ENCODE measurements around the gene PITPNM3.

PITPNM3 gene

GRCh38 chr17:6551356-6551755 lies 5.0 kb downstream of the PITPNM3 start:
- DNase-seq: no peak

- DNase-seq: no peak
These were observed 6.8 kb downstream of the PITPNM3 start for GRCh38 chr17:6549384-6550036.

- peak in 1 of 2 donors; percentile 7 for DNase-seq
These were observed 7.6 kb downstream of the PITPNM3 start for GRCh38 chr17:6548578-6549330.

GRCh38 chr17:6548034-6548433 lies 8.3 kb downstream of the PITPNM3 start:
- no peak for DNase-seq

DNA sequence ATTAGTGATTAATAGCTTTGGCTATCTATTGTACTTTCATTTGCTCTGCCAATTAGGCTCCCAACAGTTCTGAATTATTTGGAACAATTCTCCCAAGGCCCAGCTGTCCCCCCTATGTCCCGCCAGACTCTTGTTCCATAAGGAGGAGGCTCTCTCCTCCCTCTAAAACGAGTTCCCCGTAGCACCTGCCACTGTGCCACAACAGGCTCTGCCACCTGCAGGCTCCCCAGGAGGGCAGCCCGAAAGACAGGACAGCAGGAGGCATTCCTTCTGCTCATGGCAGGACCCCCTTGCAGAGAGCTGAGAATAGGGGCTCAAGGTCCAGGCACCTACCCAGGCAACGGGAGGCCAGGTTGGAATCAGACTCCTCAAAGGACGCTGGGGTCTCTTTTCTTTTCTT lies 9.0 kb downstream of the PITPNM3 start:
- DNase-seq: no peak

DNA sequence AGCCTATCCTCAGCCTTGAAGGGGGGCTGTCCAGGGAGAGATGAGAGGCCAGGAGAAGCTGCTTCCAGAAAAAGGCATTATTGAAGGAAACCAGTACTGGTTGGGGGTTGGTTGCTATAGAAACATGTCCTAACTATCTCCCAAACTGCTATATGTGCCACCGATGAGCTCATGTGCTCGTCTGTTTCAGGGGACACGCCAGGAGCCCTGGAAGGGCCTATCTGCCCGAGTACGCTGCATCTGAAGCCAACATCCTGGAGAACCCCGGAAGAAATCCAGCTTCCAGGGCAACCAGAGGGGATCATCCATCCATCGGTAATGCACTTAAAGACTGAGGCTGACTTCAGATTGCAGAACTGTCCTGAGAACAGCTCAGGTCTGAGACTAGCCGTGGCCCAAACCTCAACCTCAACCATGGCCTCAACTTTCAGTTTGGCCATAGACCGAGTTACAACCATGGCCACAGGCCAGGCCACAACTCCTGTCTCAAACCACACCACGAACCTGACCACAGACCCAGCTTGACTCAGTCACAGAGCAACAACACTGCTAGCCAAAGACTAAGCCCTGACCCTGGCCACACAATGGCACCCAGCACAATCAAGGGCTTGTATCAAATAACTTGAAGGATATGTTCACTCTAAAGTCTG lies 10.2 kb downstream of the PITPNM3 start:
- DNase-seq: no peak

GRCh38 chr17:6545291-6545690 lies 11.1 kb downstream of the PITPNM3 start:
- DNase-seq: no peak

- no peak for DNase-seq
These were observed 12.4 kb downstream of the PITPNM3 start for GRCh38 chr17:6544011-6544370.

DNA sequence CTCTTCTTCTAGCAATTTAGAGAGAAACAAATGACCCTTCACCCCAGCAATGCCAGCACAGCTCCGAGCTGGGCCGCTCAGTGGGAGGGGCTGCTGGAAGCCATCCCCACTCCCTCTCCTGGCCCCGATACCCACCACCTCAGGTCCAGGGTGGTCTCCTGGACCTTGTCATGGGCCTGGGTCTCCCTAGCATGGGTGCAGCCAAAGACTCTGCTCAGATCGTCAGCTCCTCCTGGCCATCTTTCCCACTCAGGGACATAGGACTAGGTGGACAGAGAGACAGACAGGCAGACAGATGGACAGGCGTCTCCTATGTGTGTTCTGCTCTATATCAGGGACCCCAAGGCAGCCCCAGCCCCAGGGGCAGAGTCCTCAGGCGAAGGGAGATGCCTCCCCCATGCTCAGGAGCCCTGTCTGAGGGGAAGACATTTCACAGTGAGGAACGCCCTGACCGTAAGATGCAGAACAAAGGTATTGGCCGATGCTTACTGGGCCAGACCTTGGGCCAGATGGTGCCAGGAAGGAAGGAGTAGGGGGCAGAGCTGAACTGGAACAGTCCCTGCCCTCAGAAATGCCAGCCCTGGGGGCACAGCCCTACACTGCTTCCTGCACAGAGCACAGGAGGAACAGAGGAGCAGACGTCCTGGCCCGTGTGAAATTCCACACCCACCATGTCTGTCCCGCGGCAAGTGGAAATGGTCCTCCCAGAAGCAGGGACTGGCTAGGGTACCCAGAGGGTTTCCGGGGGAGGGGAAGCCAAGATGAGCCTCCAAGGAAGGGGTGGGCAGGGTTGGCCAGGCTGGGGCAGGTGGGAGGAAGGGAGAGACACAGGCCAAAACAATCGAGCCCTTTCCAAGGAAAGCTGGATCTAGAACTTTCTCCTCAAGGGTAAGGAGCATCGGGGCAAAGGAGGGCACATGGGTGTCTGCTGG lies 13.0 kb downstream of the PITPNM3 start:
- DNase-seq: no peak

GRCh38 chr17:6542577-6542976 lies 13.8 kb downstream of the PITPNM3 start:
- DNase-seq: no peak

- DNase-seq: no peak
These were observed 14.5 kb downstream of the PITPNM3 start for GRCh38 chr17:6541886-6542285.

GRCh38 chr17:6539871-6540270 lies 16.5 kb downstream of the PITPNM3 start:
- no peak for DNase-seq

DNA sequence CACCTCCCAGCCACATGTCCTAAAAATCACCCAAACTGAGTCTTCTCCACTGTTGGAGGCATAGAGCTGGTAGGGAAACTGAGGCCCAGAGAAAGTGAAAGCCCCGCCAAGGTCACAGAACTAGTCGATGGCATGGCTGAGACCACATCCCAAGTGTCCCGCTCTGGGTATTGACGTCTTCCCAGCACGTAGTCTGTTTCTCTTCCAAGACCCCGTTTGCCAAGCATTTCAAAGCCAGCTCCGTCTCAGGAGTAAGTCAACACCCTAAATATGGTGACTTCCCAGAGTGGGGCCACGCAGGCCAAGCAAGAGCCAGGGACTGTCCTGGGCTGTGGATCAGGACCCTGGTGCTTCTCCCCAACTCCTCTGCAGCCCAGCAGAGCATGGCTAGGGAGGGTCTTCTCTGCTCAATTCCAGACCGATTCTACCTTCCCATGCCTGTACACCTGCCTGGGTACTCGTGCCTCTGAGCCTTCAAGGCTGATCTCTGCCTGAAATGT lies 19.7 kb downstream of the PITPNM3 start:
- no peak for DNase-seq

DNA sequence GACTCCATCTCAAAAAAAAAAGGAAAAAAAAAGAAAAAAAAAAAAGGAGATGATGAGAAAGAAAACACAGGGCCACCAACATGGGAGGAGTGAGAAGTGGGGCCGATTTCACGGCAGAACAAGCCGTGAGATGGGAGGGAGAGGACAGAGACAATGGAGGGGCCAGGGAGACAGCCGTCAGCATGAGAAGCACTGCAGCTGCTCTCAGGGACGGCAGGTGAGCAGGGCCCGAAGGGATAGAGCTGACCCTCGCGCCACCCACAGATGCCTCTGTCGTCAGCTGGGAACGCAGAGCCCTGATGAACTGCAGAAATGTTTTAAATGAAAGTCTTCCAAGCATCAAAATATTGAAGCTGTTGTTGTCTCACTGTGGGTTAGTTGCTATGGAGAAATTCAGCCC lies 20.3 kb downstream of the PITPNM3 start:
- no peak for DNase-seq

- DNase-seq: no peak
These were observed 21.4 kb downstream of the PITPNM3 start for GRCh38 chr17:6534846-6535514.

DNA sequence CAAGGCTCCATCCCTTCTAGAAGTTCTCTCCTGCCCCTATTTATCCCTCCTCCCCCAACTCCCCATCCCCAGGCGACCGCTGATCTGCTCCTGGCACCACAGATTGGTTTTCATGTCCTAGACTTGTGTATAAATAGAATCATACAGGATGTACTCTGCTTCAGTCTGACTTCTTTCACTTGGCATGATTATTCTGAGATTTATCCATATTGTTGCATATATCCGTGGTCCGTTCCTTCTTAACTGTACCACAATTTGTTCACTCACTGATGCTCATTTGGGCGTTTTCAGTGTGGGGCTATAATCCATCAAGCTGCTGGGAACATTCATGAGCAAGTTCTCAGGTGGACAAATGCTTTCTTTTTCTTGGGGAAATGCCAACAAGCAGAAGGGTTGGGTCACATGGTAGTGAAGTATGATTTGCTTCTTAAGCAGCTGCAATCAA lies 23.9 kb downstream of the PITPNM3 start:
- no peak for DNase-seq

DNA sequence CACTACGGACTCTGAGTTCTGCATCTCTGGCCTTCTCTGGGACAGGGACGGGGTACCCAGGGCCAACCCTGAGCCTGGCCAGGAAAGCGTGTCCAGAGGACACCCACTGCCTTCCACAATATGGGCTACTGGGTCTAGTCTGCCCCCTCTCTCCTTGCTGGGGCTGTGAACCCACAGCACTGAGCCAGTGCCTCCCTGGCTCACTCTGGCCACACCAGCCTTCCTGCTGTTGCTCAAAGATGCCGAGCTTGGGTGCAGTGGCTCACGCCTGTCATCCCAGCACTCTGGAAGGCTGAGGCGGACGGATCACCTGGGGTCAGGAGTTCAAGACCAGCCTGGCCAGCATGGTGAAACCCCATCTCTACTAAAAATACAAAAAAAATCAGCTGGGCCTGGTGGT lies 24.8 kb downstream of the PITPNM3 start:
- DNase-seq: no peak

GRCh38 chr17:6530324-6530920 lies 25.9 kb downstream of the PITPNM3 start:
- DNase-seq: no peak

- DNase-seq: no peak
These were observed 27.8 kb downstream of the PITPNM3 start for GRCh38 chr17:6528557-6528956.

DNA sequence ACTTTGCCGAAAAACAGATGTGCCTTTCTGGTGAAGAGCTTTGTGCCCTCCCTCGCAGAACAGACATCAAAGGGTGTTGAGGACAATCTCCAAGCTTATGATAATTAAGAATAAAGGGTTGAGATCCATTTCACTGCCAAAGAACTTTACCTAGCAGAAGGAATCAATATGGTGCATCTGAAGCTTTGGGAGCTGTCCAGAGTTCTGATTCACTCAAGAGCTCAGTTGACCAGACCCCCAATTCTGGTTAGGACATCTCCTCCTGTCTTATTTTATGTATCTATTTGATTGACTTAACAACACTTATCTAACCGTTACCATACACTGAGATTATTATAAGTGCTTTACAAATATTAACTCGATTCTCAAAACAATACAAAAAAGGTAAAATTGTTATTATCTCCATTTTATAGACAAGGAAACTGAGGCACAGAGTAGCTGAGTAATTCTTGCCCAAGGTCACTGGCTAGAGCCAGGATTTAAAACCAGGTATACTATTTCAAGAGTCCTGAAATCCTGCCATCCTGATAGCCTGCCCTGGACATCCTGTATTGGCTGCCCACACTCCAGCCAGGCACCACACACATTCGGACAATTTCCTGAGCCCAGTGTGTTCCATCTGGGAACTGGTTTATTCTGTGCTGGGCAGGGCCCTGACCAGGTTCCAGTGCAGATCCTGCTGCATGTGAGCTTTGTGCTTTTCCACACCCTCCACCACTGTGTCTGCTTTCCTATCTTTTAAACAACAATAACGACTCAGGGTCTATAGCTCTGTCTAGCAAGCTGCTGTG lies 29.8 kb downstream of the PITPNM3 start:
- no peak for DNase-seq

DNA sequence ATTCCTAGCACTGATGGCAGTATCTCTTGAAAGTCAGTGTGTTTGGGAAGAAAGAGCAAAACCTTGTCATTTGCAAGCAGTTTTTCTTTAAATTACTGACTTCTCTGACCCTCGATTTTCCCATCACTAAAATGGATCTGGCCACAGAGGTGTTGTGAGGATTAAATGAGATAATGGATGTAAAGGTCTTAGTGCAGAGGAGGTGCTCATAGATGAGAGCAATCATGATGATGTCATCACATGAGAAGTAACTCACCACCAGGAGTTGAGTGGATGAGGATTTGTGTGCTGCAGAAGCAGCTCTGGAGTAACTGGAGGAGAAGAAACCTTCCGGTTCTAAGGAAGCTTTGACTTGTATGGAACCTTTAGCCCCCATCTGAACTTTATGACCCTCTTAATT lies 30.6 kb downstream of the PITPNM3 start:
- DNase-seq: no peak
